IMR-90 (cell line): ENCODE data around the gene COL4A1. TPM values are rescaled to one million over a fixed set of nuclear protein-coding genes. Genes with fewer than 3 reads are reported as not detected.

Experiments used
- ATAC-seq: fragments of 200-7000 bp; cut with Tn5 transposase; 2 replicates; pipeline ENCODE4 v1.9.1; 2020; ENCODE audit warnings: low read depth, mild to moderate bottlenecking, moderate library complexity
- BruUV-seq: library from RNA; stranded (reverse); fragments of 400-500 nt; replicated peaks from 2 replicates; lab custom pipeline; 2021; lab: Mats Ljungman, UMichigan
- CTCF ChIA-PET: fragments of 300-600 bp; formaldehyde crosslinking; extraction: SDS; loops from one replicate; lab custom pipeline; 2021; ENCODE audit warnings: antibody characterized with exemption; lab: Yijun Ruan, JAX
- POLR2A ChIA-PET: fragments of 300-600 bp; sonication (Branson Sonifier 250); formaldehyde crosslinking; loops from one replicate; lab custom pipeline; 2022; ENCODE audit warnings: antibody characterized with exemption; ENCODE audit not compliant: unreplicated experiment; lab: Charles Lee
- DNase-seq: peaks from one replicate; pipeline ENCODE4 v3.0.0; 2013
- H2AFZ ChIP-seq: replicated peaks from 2 replicates; pipeline ENCODE3; 2013; ENCODE audit warnings: low read length, mild to moderate bottlenecking; ENCODE audit not compliant: poor library complexity
- H2AK5ac ChIP-seq: 2 replicates; pipeline ENCODE4 v1.6.1; 2013; ENCODE audit warnings: low read depth, low read length, inconsistent platforms
- H2AK9ac ChIP-seq: replicated peaks from 2 replicates; pipeline ENCODE3; 2013; ENCODE audit warnings: mild to moderate bottlenecking, low read depth, low read length, moderate library complexity; ENCODE audit not compliant: poor library complexity
- H2BK120ac ChIP-seq: 2 replicates; pipeline ENCODE4 v1.6.1; 2013; ENCODE audit warnings: low read depth, low read length, inconsistent platforms
- H2BK15ac ChIP-seq: 3 replicates; pipeline ENCODE4 v1.6.1; 2013; ENCODE audit warnings: low read depth, low read length, inconsistent platforms
- H2BK20ac ChIP-seq: 2 replicates; pipeline ENCODE4 v1.6.1; 2013; ENCODE audit warnings: low read depth, mild to moderate bottlenecking, inconsistent platforms, low read length, moderate library complexity
- H2BK5ac ChIP-seq: 2 replicates; pipeline ENCODE4 v1.6.1; 2013; ENCODE audit warnings: mild to moderate bottlenecking, low read depth, low read length, inconsistent platforms; ENCODE audit not compliant: poor library complexity, severe bottlenecking
- H3K14ac ChIP-seq: replicated peaks from 2 replicates; pipeline ENCODE4 v1.6.1; 2013; ENCODE audit warnings: low read depth, low read length, inconsistent platforms
- H3K18ac ChIP-seq: 2 replicates; pipeline ENCODE4 v1.6.1; 2013; ENCODE audit warnings: low read depth, low read length, control low read depth
- H3K23ac ChIP-seq: 2 replicates; pipeline ENCODE4 v1.6.1; 2013; ENCODE audit warnings: low read depth, low read length, inconsistent platforms
- H3K27ac ChIP-seq: 2 replicates; pipeline ENCODE4 v1.5.1; 2013; ENCODE audit warnings: mild to moderate bottlenecking, control low read depth, low read length; ENCODE audit not compliant: insufficient read depth
- H3K27me3 ChIP-seq: 2 replicates; pipeline ENCODE4 v1.6.1; 2013; ENCODE audit warnings: low read length; ENCODE audit not compliant: control insufficient read depth, insufficient read depth
- H3K36me3 ChIP-seq: 2 replicates; pipeline ENCODE4 v1.6.1; 2013; ENCODE audit warnings: low read length, mixed read lengths; ENCODE audit not compliant: control insufficient read depth, insufficient read depth
- H3K4ac ChIP-seq: 2 replicates; pipeline ENCODE4 v1.6.1; 2013; ENCODE audit warnings: low read depth, low read length, inconsistent platforms
- H3K4me1 ChIP-seq: 2 replicates; pipeline ENCODE4 v1.6.1; 2013; ENCODE audit warnings: low read length, mixed read lengths; ENCODE audit not compliant: control insufficient read depth, insufficient read depth
- H3K4me2 ChIP-seq: 2 replicates; pipeline ENCODE4 v1.6.1; 2013; ENCODE audit warnings: low read depth, mild to moderate bottlenecking, control low read depth, low read length, moderate library complexity
- H3K4me3 ChIP-seq: 2 replicates; pipeline ENCODE4 v1.5.1; 2013; ENCODE audit warnings: low read depth, mild to moderate bottlenecking, control low read depth, low read length, moderate library complexity; ENCODE audit not compliant: insufficient read depth
- H3K56ac ChIP-seq: 2 replicates; pipeline ENCODE4 v1.6.1; 2013; ENCODE audit warnings: low read length, inconsistent platforms; ENCODE audit not compliant: insufficient read depth; ENCODE audit errors: extremely low read depth
- H3K79me1 ChIP-seq, 2 experiments: 2 replicates each; pipeline ENCODE4 v1.6.1; 2013; ENCODE audit warnings: low read length in 2 of 2, inconsistent platforms in 1 of 2, low read depth in 1 of 2
- H3K9ac ChIP-seq: 2 replicates; pipeline ENCODE4 v1.6.1; 2013; ENCODE audit warnings: low read depth, low read length, control low read depth
- H3K9me1 ChIP-seq: 2 replicates; pipeline ENCODE4 v1.6.1; 2013; ENCODE audit warnings: low read length, inconsistent platforms; ENCODE audit not compliant: insufficient read depth
- H3K9me3 ChIP-seq: 2 replicates; pipeline ENCODE4 v1.6.1; 2013; ENCODE audit warnings: low read length; ENCODE audit not compliant: control insufficient read depth, insufficient read depth
- H4K20me1 ChIP-seq: 2 replicates; pipeline ENCODE4 v1.6.1; 2013; ENCODE audit warnings: low read length, inconsistent platforms; ENCODE audit not compliant: insufficient read depth
- H4K5ac ChIP-seq: 2 replicates; pipeline ENCODE4 v1.6.1; 2013; ENCODE audit warnings: mild to moderate bottlenecking, low read depth, low read length, control low read depth
- H4K8ac ChIP-seq, 2 experiments: 2 replicates each; pipeline ENCODE4 v1.6.1; 2013; ENCODE audit warnings: low read depth in 2 of 2, low read length in 2 of 2, control low read depth in 1 of 2, inconsistent platforms in 1 of 2
- H4K91ac ChIP-seq: 2 replicates; pipeline ENCODE4 v1.6.1; 2013; ENCODE audit warnings: low read depth, low read length, inconsistent platforms; ENCODE audit not compliant: insufficient read depth
- CEBPB ChIP-seq: IDR thresholded peaks from 2 replicates; pipeline ENCODE4 v1.6.1; 2012; ENCODE audit warnings: low read depth, low read length, improper control_type of control experiment
- CHD1 ChIP-seq: IDR thresholded peaks from 2 replicates; pipeline ENCODE4 v1.6.1; 2012; ENCODE audit warnings: low read depth, low read length, improper control_type of control experiment
- FOS ChIP-seq: fragments of 150-350 bp; IDR thresholded peaks from 2 replicates; pipeline ENCODE4 v1.6.1; 2016; ENCODE audit warnings: low read depth, low read length
- MAFK ChIP-seq: IDR thresholded peaks from 2 replicates; pipeline ENCODE4 v1.6.1; 2012; ENCODE audit warnings: low read depth, low read length, improper control_type of control experiment
- MAZ ChIP-seq: IDR thresholded peaks from 2 replicates; pipeline ENCODE4 v1.6.1; 2012; ENCODE audit warnings: low read depth, mild to moderate bottlenecking, low read length, improper control_type of control experiment, moderate library complexity, borderline replicate concordance
- MXI1 ChIP-seq: IDR thresholded peaks from 2 replicates; pipeline ENCODE4 v1.6.1; 2012; ENCODE audit warnings: low read depth, mild to moderate bottlenecking, low read length, moderate library complexity, borderline replicate concordance
- RAD21 ChIP-seq: IDR thresholded peaks from 2 replicates; pipeline ENCODE4 v1.6.1; 2012; ENCODE audit warnings: low read length, improper control_type of control experiment
- SMC3 ChIP-seq: fragments of 150-350 bp; IDR thresholded peaks from 2 replicates; pipeline ENCODE4 v1.6.1; 2016; ENCODE audit warnings: low read depth, mild to moderate bottlenecking, antibody characterized with exemption, low read length, moderate library complexity
- WGBS, 2 experiments: methylation state at CpG; one replicate each; pipeline versions ENCODE4 v1.1.5 to v1.1.7; 2013; ENCODE audit warnings: missing lambda C conversion rate in 2 of 2; ENCODE audit not compliant: insufficient read length in 1 of 2; ENCODE audit errors: extremely low coverage in 2 of 2; 5-methylcytosine and 5-hydroxymethylcytosine counted together
- dilution Hi-C: fragments of 300-500 bp; cut with HindIII; formaldehyde crosslinking; loops from one replicate; pipeline ENCODE4 v1.14.3; 2018; ENCODE audit warnings: low sequenced_read_pairs; ENCODE audit not compliant: unreplicated experiment
- in situ Hi-C: fragments of 300-500 bp; cut with MboI; formaldehyde crosslinking; loops from 3 replicates; pipeline ENCODE4 v1.14.3; 2019; ENCODE audit warnings: low sequenced_read_pairs, inconsistent platforms, mixed read lengths
- intact Hi-C: fragments of 100-400 bp; cut with micrococcal nuclease; formaldehyde crosslinking; loops from 2 replicates; pipeline ENCODE4 v1.10.0; 2022
- polyA plus RNA-seq, 3 experiments: library from polyadenylated mRNA; depleted of rRNA; stranded (reverse); fragments of >200 nt; gene quantifications; 2 replicates each; pipeline ENCODE4 v1.2.3, GENCODE V29; 2012; ENCODE audit warnings: low replicate concordance in 1 of 3
- total RNA-seq: library from RNA; depleted of rRNA; stranded (reverse); fragments of >200 nt; gene quantifications from 2 replicates; pipeline ENCODE4 v1.2.3, GENCODE V29; 2012
- TF ChIP-seq, protein P1 (sequence below): fragments of 150-350 bp; IDR thresholded peaks from 2 replicates; pipeline ENCODE4 v1.6.1; 2017; ENCODE audit warnings: mild to moderate bottlenecking, antibody characterized with exemption, low read length, low read depth
- TF ChIP-seq, protein P2 (sequence below): fragments of 150-350 bp; IDR thresholded peaks from 2 replicates; pipeline ENCODE4 v1.6.1; 2016; ENCODE audit warnings: low read depth, mild to moderate bottlenecking, low read length, moderate library complexity, borderline replicate concordance
- TF ChIP-seq, protein P3 (sequence below): conservative IDR thresholded peaks from 2 replicates; pipeline ENCODE4 v1.5.1; 2012; ENCODE audit warnings: mild to moderate bottlenecking, low read depth, low read length, improper control_type of control experiment

The COL4A1 gene
- total and polyA plus RNA-seq, 2 of the 4 experiments (the other 2 are of a cell fraction), result 230 to 337 TPM

DNA sequence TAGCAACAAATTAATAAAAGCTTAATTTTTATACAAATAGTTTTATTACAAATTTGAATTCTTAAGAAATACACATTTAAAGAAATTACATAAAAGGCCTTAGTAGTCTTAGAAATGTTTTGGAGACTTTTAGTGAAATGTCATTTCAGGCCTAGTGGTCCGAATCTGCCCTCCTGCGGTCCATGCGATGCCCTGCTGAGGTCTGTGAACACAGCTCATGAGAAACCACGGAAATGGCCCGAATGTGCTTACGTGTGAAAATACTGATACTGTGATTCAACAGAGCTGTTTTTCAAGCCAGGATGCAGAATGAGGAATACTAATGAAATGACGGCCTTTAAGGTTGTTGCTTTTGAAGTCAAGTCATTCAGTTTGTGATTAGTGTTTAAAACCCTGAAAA, 157.9 kb downstream of the COL4A1 start:
- no peak for TF ChIP-seq FOS
- TF ChIP-seq, protein P1, sequence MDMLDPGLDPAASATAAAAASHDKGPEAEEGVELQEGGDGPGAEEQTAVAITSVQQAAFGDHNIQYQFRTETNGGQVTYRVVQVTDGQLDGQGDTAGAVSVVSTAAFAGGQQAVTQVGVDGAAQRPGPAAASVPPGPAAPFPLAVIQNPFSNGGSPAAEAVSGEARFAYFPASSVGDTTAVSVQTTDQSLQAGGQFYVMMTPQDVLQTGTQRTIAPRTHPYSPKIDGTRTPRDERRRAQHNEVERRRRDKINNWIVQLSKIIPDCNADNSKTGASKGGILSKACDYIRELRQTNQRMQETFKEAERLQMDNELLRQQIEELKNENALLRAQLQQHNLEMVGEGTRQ, result no peak
- TF ChIP-seq MAZ, result no peak
- no peak for TF ChIP-seq MXI1
- no peak for TF ChIP-seq MAFK
- TF ChIP-seq RAD21, result no peak
- TF ChIP-seq CHD1, result no peak
- no peak for TF ChIP-seq SMC3
- TF ChIP-seq, protein P2, sequence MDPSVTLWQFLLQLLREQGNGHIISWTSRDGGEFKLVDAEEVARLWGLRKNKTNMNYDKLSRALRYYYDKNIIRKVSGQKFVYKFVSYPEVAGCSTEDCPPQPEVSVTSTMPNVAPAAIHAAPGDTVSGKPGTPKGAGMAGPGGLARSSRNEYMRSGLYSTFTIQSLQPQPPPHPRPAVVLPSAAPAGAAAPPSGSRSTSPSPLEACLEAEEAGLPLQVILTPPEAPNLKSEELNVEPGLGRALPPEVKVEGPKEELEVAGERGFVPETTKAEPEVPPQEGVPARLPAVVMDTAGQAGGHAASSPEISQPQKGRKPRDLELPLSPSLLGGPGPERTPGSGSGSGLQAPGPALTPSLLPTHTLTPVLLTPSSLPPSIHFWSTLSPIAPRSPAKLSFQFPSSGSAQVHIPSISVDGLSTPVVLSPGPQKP, result no peak
- TF ChIP-seq CEBPB, result no peak
- TF ChIP-seq, protein P3, sequence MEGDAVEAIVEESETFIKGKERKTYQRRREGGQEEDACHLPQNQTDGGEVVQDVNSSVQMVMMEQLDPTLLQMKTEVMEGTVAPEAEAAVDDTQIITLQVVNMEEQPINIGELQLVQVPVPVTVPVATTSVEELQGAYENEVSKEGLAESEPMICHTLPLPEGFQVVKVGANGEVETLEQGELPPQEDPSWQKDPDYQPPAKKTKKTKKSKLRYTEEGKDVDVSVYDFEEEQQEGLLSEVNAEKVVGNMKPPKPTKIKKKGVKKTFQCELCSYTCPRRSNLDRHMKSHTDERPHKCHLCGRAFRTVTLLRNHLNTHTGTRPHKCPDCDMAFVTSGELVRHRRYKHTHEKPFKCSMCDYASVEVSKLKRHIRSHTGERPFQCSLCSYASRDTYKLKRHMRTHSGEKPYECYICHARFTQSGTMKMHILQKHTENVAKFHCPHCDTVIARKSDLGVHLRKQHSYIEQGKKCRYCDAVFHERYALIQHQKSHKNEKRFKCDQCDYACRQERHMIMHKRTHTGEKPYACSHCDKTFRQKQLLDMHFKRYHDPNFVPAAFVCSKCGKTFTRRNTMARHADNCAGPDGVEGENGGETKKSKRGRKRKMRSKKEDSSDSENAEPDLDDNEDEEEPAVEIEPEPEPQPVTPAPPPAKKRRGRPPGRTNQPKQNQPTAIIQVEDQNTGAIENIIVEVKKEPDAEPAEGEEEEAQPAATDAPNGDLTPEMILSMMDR, result no peak
- no peak for DNase-seq
- H3K14ac ChIP-seq, result no peak overlapping the region
- BruUV-seq, result no TSS peak
- H3K9me3 ChIP-seq, result peaks cover 5% of the 10 kb centered on the region
- no peak overlapping the region for H2BK15ac ChIP-seq
- no peak overlapping the region for H4K5ac ChIP-seq
- no peak overlapping the region for H3K56ac ChIP-seq
- no peaks in the 10 kb centered on the region for H3K27me3 ChIP-seq
- intact Hi-C loops (no loop called here), dilution Hi-C loops (no loop called here), in situ Hi-C loops (no loop called here)
- H3K4me2 ChIP-seq, result no peak overlapping the region
- no peak overlapping the region for H2BK20ac ChIP-seq
- peaks cover 4% of the 10 kb centered on the region; the same call in 1 of the 2 replicates for H3K4me1 ChIP-seq
- no peak for ATAC-seq
- H3K27ac ChIP-seq, result no peak overlapping the region
- H2AK5ac ChIP-seq, result no peak overlapping the region
- CTCF ChIA-PET, result interaction anchor here (1.3 kb wide), 1 partner anchor 12 kb away, joined by 4 read pairs; no protein-coding TSS in a partner anchor
- no peak overlapping the region for H4K91ac ChIP-seq
- no peaks in the 10 kb centered on the region for H4K20me1 ChIP-seq
- no peak overlapping the region for H4K8ac ChIP-seq
- no peak overlapping the region for H2AFZ ChIP-seq
- no peak overlapping the region for H3K4me3 ChIP-seq
- H3K9ac ChIP-seq, result no peak overlapping the region
- peaks cover 53% of the 10 kb centered on the region for H3K36me3 ChIP-seq
- no peak overlapping the region for H2AK9ac ChIP-seq
- H3K9me1 ChIP-seq, result 0 out of 2 replicates have a peak, but pooled peaks cover 2% of the 10 kb centered on the region
- peaks cover 7 to 25% of the 10 kb centered on the region in 2 experiments; a peak in 3 of 4 replicates for H3K79me1 ChIP-seq
- H3K18ac ChIP-seq, result no peak overlapping the region
- H2BK5ac ChIP-seq, result no peak overlapping the region
- no peak overlapping the region for H3K4ac ChIP-seq
- H3K23ac ChIP-seq, result no peak overlapping the region
- POLR2A ChIA-PET, result no interaction called here
- no peak overlapping the region for H2BK120ac ChIP-seq
- WGBS, 2 experiments, result 77% methylated on average over 3 of the region's 7 CpGs; no CpG with 5 or more reads in 1 of the 2 experiments
